GM12878 (cell line): ENCODE data around the gene ADD1.

ENCODE experiments used
- BRCA1 ChIP-seq: IDR thresholded peaks from 2 replicates; pipeline ENCODE4 v1.6.1; 2011; ENCODE audit warnings: low read depth, low read length, improper control_type of control experiment
- CTCF ChIP-seq, 3 experiments: IDR thresholded peaks in 2 of 3; conservative IDR thresholded peaks in 1 of 3; 2 replicates each; pipeline ENCODE4 v1.5.1; 2011; ENCODE audit warnings: low read depth in 3 of 3, low read length in 3 of 3, mild to moderate bottlenecking in 3 of 3, control low read depth in 2 of 3, moderate library complexity in 2 of 3, inconsistent platforms in 1 of 3, mixed read lengths in 1 of 3; ENCODE audit not compliant: control insufficient read depth in 2 of 3, insufficient read depth in 1 of 3; ENCODE audit errors: extremely low read depth in 1 of 3
- EED ChIP-seq: sonication (generic); IDR thresholded peaks from 2 replicates; pipeline ENCODE4 v1.6.1; 2016; ENCODE audit warnings: antibody characterized with exemption, low read depth
- EZH2 ChIP-seq: IDR thresholded peaks from 2 replicates; pipeline ENCODE4 v1.6.1; 2012; ENCODE audit warnings: low read depth, mild to moderate bottlenecking, control low read depth, inconsistent platforms, low read length, borderline replicate concordance; ENCODE audit not compliant: control insufficient read depth
- GABPA ChIP-seq: IDR thresholded peaks from 2 replicates; pipeline ENCODE4 v1.6.1; 2014; ENCODE audit warnings: antibody characterized with exemption, low read depth, mild to moderate bottlenecking, inconsistent platforms
- POLR2A ChIP-seq: IDR thresholded peaks from 2 replicates; pipeline ENCODE4 v1.6.1; 2011; ENCODE audit warnings: low read depth, mild to moderate bottlenecking, low read length
- TF ChIP-seq, protein P1 (sequence below): IDR thresholded peaks from 2 replicates; pipeline ENCODE4 v1.6.1; 2012; ENCODE audit warnings: low read depth, low read length, improper control_type of control experiment

GRCh38 chr4:2825740-2826139 is 17.9 kb upstream of the ADD1 start:
- TF ChIP-seq BRCA1 (no peak), EZH2 (no peak), POLR2A (no peak), CTCF (IDR thresholded peaks at IDR 0.05 in 2 of 3, conservative IDR thresholded peaks at IDR 0.05 in 1 of 3; ENCODE audit: control insufficient read depth in 2 of 3, extremely low read depth in 1 of 3, insufficient read depth in 1 of 3, low read depth in 3 of 3, low read length in 3 of 3) (no peak), GABPA (no peak), EED (no peak)
- TF ChIP-seq, protein P1, sequence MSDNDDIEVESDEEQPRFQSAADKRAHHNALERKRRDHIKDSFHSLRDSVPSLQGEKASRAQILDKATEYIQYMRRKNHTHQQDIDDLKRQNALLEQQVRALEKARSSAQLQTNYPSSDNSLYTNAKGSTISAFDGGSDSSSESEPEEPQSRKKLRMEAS, result no peak
